Left hindlimb (tissue), 1 donor: ENCODE data around the gene PLK5.
A peak's percentile ranks its signal among the peaks of the same experiment; 100 is the strongest.
"Not testable (repeated sequence)": the region's sequence is repeated elsewhere in the genome, so short reads cannot be mapped to it uniquely, and the experiment has no call there.

Source experiments
- DNase-seq: peaks from one replicate; pipeline ENCODE4 v3.0.0-alpha.2; 2018

The PLK5 gene

GRCh38 chr19:1526066-1526778, 2.3 kb downstream of the PLK5 start:
- DNase-seq: no peak

DNA sequence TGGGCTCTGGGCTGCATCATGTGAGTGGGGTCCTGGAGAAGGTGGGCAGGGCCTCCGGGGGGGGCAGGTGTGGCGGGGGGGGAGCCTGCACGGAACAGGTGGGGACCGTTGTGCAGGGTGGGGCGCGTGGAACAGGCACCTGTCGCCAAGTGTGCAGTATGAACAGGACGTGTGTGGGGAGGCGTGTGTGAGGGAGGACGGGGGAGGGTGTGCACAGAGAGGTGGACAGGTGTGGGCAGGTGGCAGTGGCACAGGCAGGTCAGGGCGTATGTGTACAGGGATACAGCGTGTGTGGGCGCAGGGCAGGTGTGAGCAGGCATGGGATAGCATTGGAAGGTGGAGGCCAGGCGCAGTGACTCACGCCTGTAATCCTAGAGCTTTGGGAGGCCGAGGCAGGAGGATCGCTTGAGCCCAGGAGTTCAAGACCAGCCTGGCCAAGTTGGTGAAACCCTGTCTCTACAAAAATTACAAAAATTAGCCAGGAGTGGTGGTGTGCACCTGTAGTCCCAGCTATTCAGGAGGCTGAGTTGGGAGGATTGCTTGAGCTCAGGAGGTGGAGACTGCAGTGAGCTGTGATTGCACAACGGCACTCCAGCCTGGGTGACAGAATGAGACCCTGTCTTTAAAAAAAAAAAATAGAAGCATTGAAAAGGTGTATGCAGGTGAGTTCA, 3.2 kb downstream of the PLK5 start:
- DNase-seq: no peak

GRCh38 chr19:1527650-1528309, 3.9 kb downstream of the PLK5 start:
- no peak for DNase-seq

GRCh38 chr19:1528596-1529429, 4.9 kb downstream of the PLK5 start:
- no peak for DNase-seq

DNA sequence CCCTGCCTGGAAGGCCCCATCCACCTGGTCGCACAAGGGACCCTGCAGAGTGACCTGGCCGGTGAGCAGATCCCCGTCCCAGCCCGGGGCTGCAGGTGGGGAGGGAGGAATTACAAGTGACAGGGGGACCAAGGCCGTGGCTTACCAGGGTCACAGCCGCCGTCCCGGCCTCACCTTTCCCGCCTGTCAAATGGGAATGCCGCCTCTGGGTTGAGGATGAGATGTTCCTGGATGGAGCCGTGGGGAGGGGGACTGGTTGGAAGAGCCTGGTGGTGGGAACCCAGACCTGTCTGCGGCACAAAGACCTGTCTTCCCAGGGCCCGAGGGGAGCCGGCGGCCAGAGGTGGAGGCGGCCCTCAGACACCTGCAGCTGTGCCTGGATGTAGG, 5.5 kb downstream of the PLK5 start:
- DNase-seq: no peak

DNA sequence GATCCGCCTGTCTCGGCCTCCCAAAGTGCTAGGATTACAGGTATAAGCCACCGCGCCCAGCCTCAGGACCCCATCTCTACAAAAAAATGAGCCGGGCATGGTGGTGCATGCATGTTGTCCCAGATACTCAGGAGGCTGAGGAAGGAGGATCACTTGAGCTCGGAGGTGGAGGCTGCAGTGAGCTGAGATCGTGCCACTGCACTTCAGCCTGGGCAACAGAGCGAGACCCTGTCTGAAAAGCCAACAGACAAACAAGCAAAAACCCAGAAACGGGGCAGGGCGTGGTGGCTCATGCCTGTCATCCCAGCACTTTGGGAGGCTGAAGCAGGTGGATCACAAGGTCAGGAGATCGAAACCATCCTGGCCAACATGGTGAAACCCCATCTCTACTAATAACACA, 7.0 kb downstream of the PLK5 start:
- DNase-seq: not testable (repeated sequence)

DNA sequence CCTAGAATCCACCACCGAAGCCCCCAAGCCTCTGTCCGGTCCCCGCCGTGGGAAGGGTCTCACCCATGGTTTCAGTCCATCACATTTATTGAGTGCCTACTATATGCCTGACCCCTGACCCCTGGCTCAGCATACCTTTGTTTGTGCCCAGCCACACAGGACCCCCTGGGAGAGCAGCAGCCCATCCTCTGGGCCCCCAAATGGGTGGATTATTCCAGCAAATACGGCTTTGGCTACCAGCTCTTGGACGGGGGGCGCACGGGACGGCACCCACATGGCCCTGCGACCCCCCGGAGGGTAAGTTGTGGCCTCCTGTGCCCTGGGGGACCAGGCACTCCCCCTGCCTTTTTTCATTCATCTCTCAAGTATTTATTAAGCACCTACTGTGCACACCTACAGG, 7.7 kb downstream of the PLK5 start:
- DNase-seq: no peak

DNA sequence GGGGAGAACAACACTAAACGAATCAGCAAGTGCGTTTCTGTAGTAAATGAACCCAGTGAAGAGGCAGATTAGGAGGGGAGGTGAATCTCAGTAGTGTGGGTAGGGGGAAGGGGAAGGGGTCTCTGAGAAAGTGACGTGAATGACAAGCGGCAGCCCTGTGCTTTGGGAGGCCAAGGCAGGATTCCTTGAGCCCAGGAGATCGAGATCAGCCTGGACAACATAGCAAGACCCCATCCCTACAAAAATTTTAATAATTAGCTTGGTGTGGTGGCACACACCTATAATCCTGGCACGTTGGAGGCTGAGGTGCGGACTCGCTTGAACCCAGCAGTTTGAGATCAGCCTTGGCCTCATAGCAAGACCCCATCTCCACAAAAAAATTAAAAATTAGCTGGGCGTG, 8.1 kb downstream of the PLK5 start:
- no peak for DNase-seq

DNA sequence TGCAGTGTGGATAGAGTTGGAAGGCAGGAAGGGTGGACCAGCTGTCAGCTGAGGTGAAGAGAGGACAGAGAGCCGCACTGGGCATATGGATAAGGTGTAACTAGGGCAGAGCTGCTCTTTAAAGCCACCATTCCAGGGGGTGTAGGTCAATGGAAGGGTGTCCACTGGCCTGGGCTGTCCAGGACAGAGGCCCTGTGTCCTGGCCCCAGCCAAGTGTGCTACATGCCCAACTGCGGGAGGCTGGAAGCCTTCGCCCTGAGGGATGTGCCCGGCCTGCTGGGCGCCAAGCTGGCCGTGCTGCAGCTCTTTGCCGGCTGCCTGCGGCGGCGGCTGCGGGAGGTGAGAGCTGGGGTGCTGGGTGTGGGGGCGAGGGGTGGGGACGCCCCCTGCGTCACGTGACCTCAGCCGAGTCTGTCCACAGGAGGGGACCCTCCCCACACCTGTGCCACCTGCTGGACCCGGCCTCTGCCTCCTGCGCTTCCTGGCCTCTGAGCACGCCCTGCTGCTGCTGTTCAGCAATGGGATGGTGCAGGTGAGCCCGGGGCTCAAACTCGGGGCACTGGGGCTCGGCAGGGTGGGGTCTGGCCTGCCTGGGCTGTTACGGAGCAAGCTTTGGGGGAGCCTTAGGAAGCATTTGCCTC, 9.8 kb downstream of the PLK5 start:
- DNase-seq: no peak

- DNase-seq: no peak
Measured at GRCh38 chr19:1534972-1535371, 11.1 kb downstream of the PLK5 start.

DNA sequence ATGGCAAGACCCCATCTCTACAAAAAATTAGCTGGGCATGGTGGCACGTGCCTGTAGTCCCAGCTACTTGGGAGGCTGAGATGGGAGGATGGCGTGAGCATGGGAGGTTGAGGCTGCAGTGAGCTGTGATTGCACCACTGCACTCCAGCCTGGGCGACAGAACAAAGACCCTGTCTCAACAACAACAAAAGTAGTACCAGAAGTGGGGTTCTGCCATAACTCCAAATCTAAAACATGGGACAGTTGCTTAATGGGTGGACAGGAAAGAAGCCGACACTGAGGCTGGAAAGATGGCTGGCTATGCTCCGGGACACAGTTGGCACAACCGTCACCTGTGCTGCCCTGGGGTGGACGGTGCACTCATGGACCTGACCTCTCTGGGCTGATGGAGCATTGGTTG, 11.8 kb downstream of the PLK5 start:
- DNase-seq: not testable (repeated sequence)

DNA sequence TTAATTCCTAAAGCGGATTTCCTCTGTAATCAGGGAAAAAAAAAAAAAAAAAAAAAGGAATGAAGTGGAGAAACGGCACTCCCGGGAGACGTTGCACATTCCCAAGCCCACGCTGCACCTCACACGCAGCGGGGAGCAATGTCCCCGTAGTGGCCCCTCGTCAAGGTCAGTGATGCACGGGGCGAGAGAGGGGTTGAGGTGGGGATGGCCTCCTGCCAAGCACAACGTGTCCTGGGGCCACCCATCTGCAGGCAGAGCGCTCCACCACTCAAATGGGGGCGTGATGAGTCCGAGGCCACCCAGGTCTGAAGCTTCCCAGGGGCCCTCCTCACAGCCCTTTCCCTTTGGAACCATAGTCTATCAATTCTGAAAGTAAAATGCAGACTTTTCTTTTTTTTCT, 15.1 kb downstream of the PLK5 start:
- DNase-seq: no peak

GRCh38 chr19:1539749-1540148, 15.9 kb downstream of the PLK5 start:
- not testable (repeated sequence) for DNase-seq

- DNase-seq: peak; percentile 71
Measured at GRCh38 chr19:1540365-1540925, 16.6 kb downstream of the PLK5 start.

DNA sequence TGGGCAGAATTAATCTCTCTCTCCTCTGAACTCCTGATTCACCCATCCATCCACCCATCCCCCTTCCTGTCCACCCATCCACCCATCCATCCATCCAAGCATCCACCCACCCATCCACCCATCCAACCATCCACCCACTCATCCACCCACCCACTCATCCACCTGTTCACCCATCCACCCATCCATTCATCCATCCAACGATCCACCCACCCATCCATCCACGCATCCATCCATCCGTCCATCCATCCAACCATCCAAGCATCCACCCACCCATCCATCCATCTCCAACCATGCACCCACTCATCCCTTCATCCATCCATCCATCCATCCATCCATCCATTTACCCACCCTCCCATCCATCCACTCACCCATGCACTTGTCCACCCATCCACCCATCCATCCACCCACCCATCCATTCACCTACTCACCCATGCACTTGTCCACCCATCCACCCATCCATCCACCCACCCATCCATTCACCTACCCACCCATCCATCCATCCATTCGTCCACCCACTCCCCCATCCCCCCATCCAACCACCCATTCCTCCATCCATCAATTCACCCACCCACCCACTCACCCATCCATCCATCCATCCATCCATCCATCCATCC, 25.6 kb downstream of the PLK5 start:
- DNase-seq: no peak

DNA sequence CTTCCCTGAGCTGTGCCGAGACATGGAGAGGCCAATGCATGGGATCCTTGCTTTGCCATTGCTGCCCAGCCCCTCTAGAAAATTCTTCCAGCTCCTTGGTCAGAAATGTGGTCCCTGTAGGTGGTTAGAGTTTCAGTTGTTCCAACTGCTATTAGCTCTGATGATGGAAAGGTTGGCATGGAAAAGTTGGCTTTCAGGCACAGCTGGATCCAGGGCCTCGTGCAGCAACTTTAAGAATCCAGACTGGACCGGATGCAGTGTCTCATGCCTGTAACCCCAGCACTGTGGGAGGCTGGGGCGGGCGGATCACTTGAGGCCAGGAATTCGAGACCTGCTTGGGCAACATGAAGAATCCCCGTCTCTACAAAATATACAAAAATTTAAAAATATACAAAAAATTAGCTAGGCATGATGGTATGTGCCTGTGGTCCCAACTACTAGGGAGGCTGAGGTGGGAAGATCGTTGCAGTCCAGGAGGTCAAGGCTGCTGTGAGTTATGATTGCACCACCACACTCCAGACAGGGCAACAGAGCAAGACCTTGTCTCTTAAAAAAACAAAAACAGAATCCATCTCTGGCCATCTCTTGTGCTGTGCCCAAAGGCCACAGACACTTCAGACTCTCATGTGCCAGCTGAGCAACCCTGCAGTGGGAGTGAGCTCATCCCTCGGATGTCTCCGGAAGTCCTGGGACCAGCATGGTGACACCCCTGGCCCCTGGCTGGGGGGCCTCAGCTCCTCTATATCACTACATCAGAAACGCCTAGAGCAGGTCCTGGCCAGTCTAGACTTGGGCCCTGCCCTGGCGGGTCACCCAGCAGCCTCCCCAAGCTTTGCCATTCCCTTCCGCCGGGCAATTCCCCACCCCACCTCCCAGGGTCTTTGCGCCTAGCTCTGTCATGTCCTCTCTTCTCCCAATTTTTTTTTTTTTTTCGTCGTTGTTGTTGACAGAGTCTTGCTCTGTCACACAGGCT, 27.5 kb downstream of the PLK5 start:
- DNase-seq: no peak

GRCh38 chr19:1553415-1553814, 29.5 kb downstream of the PLK5 start:
- no peak for DNase-seq

- no peak for DNase-seq
Measured at GRCh38 chr19:1554968-1555367, 31.1 kb downstream of the PLK5 start.

DNA sequence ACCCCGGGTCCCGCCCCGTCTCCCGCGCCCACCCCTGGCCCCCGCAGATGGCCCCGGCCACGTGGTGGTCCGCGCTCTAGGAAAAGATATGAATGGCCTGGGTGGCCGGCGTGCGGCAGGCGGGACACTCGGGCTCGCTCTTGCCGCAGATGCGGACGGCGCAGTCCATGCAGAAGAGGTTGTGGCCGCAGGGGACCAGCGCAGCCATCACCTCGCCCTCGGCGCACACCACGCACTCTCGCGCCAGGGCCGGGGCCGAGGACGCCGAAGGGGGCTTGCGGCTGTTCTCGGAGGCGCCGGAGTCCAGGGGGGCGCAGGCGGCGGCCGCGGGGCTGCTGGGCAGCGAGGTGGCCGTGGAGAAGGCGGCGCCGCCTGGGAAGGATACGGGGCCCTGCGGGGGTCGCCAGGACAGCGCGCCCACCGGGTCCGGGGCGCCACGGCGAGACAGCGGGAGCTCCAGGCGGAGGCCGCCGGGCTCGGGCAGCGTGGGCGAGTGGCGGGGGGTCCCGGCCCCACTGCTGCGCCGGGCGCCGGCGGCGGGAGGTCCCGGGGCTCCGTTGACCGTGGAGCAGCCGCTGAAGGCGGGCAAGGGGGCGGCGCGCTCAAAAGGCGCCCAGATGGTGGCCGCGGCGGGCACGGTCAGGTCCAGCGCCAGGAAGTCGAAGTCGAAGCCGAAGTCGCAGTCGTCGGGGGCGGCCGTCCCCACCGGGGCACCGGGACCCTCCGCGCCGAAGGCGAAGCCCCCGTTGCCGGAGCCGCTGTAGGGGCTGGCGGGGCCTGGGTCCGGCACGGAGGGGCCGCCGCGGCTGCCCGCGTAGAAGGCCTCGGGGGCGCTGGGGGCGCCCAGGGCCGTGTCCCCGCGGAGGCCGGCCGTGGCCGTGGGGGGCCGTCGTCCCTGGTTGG, 31.9 kb downstream of the PLK5 start:
- DNase-seq: no peak
